PC-9 (cell line): ENCODE results near the gene S100PBP. TPM values are rescaled to one million over a fixed set of nuclear protein-coding genes. Genes with fewer than 3 reads are reported as not detected.

Experiments used
- BruUV-seq: library from RNA; stranded (reverse); fragments of 400-500 nt; replicated peaks from 2 replicates; lab custom pipeline; 2021; lab: Mats Ljungman, UMichigan
- CTCF ChIA-PET: fragments of 300-600 bp; sonication (Branson Sonifier 250); formaldehyde crosslinking; loops from one replicate; lab custom pipeline; 2022; ENCODE audit warnings: antibody characterized with exemption; lab: Charles Lee
- POLR2A ChIA-PET: fragments of 300-600 bp; sonication (Branson Sonifier 250); formaldehyde crosslinking; loops from one replicate; lab custom pipeline; 2022; ENCODE audit warnings: antibody characterized with exemption; ENCODE audit not compliant: unreplicated experiment; lab: Charles Lee
- DNase-seq, 2 experiments: peaks; one replicate each; pipeline versions ENCODE4 v3.0.0 to v3.0.0-alpha.2; 2015 to 2022; ENCODE audit warnings: mixed read lengths in 1 of 2
- H2AFZ ChIP-seq: fragments of 200-600 bp; sonication (generic); 2 replicates; pipeline ENCODE4 v1.8.1; 2017; ENCODE audit warnings: antibody characterized with exemption
- H3F3A ChIP-seq: fragments of 200-600 bp; sonication (generic); 2 replicates; pipeline ENCODE4 v1.8.1; 2017; ENCODE audit warnings: antibody characterized with exemption, mild to moderate bottlenecking, low read depth; ENCODE audit not compliant: insufficient read depth
- H3K27ac ChIP-seq: fragments of 200-600 bp; sonication (generic); 2 replicates; pipeline ENCODE4 v1.6.1; 2016; ENCODE audit warnings: mixed run types
- H3K27me3 ChIP-seq: fragments of 200-600 bp; sonication (generic); 2 replicates; pipeline ENCODE4 v1.6.1; 2016; ENCODE audit warnings: low read depth, mixed run types; ENCODE audit not compliant: insufficient read depth
- H3K36me3 ChIP-seq: fragments of 200-600 bp; sonication (generic); 2 replicates; pipeline ENCODE4 v1.6.1; 2016; ENCODE audit warnings: low read depth, mixed run types
- H3K4me1 ChIP-seq: fragments of 200-600 bp; sonication (generic); replicated peaks from 2 replicates; pipeline ENCODE4 v1.6.1; 2016; ENCODE audit warnings: mixed run types; ENCODE audit not compliant: insufficient read depth
- H3K4me2 ChIP-seq: fragments of 200-600 bp; sonication (generic); 2 replicates; pipeline ENCODE4 v1.6.1; 2017; ENCODE audit warnings: mixed run types
- H3K4me3 ChIP-seq: fragments of 200-600 bp; sonication (generic); 2 replicates; pipeline ENCODE4 v1.6.1; 2016; ENCODE audit warnings: mixed run types
- H3K79me2 ChIP-seq: fragments of 200-600 bp; sonication (generic); 2 replicates; pipeline ENCODE4 v1.6.1; 2017; ENCODE audit warnings: low read depth, mixed run types
- H3K9me2 ChIP-seq: fragments of 200-600 bp; sonication (generic); 2 replicates; pipeline ENCODE4 v1.8.1; 2017; ENCODE audit warnings: mild to moderate bottlenecking; ENCODE audit not compliant: insufficient read depth
- H3K9me3 ChIP-seq: fragments of 200-600 bp; sonication (generic); 2 replicates; pipeline ENCODE4 v1.8.1; 2016; ENCODE audit warnings: low read depth; ENCODE audit not compliant: insufficient read depth
- H4K20me1 ChIP-seq: fragments of 200-600 bp; sonication (generic); 2 replicates; pipeline ENCODE4 v1.8.1; 2017; ENCODE audit not compliant: insufficient read depth
- EZH2 ChIP-seq: fragments of 200-600 bp; sonication (generic); IDR thresholded peaks from 2 replicates; pipeline ENCODE4 v1.8.0; 2017; ENCODE audit warnings: antibody characterized with exemption, low read depth
- intact Hi-C: fragments of 100-400 bp; cut with micrococcal nuclease; formaldehyde crosslinking; loops from one replicate; pipeline ENCODE4 v1.10.0; 2022; ENCODE audit not compliant: unreplicated experiment
- total RNA-seq: library from RNA; stranded (reverse); gene quantifications from 2 replicates; pipeline ENCODE4 v1.2.3, GENCODE V29; 2021
- TF ChIP-seq, protein P1 (sequence below): fragments of 200-600 bp; sonication (generic); conservative IDR thresholded peaks from 2 replicates; pipeline ENCODE4 v1.6.1; 2017; ENCODE audit warnings: mixed run types, antibody characterized with exemption, mild to moderate bottlenecking, moderate library complexity

Gene S100PBP
- total RNA-seq, 1 experiment from 2014 or later: 42.4 TPM

DNA sequence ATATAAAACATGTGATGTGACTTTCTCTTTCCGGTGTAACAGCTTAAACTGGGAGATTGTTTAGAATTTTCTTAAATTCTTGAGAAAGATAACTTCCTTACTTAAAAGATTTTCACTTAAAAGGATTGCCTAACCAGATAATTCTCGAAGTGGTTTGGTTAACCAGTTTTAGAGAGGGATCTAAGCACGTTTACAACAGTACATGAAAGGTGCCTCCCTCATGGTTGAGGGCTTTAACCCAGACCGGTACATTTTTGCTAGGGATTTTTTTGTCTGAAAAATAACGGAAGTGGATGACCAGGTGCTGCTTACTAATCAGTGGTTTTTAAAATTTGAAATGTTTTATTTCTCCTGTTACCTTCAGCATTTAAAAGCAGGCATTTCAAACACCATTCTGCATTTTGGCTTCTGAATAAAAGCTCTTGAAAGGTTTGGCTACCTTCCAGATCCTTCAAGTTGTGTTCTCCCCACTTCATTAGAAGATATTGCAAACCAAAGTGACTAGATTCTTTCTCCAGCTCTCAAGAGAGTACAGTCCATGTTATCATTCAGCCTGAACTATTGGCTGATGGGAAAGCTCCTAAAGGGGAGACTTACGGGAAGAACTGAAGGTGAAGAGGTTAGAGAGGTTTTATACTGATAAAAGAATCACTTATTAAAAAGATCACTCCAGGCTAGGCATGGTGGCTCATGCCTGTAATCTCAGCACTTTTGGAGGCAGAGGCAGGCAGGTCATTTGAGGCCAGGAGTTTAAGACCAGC is 12.8 kb downstream of the S100PBP start:
- DNase-seq: no peak
- ChIA-PET POLR2A (no interaction called here), CTCF (no interaction called here)

DNA sequence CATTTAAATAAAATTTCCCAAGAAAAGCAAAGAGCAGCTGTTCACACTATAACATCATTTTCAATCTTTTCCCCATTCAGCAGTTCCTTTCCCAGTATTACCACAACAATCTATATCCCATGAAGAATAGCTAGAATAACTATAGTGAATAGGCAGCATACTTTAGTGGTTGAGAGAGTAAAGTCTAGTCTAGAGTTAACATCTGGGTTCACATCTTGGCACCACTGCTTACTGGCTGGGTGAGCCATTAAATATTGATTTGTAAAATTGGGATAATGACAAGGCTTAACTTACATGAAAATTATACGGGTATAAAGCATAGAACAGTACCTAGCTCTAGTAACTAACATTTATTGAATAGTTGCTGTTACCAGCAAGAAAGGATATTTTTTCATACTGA is 14.4 kb downstream of the S100PBP start:
- Histone ChIP-seq H3K9me3 (no peaks in the 10 kb centered on the region), H3K4me1 (no peaks in the 10 kb centered on the region), H3K79me2 (no peaks in the 10 kb centered on the region), H3K27me3 (no peaks in the 10 kb centered on the region), H3K36me3 (peaks cover 33% of the 10 kb centered on the region), H3K27ac (no peak overlapping the region), H3F3A (peaks cover 5% of the 10 kb centered on the region; the same call in 1 of the 2 replicates), H3K4me2 (no peak overlapping the region), H3K4me3 (no peak overlapping the region), H2AFZ (no peak overlapping the region), H4K20me1 (no peaks in the 10 kb centered on the region), H3K9me2 (no peaks in the 10 kb centered on the region)
- intact Hi-C loops: no loop called here
- no TSS peak for BruUV-seq
- CTCF ChIA-PET: no interaction called here
- TF ChIP-seq, protein P1, sequence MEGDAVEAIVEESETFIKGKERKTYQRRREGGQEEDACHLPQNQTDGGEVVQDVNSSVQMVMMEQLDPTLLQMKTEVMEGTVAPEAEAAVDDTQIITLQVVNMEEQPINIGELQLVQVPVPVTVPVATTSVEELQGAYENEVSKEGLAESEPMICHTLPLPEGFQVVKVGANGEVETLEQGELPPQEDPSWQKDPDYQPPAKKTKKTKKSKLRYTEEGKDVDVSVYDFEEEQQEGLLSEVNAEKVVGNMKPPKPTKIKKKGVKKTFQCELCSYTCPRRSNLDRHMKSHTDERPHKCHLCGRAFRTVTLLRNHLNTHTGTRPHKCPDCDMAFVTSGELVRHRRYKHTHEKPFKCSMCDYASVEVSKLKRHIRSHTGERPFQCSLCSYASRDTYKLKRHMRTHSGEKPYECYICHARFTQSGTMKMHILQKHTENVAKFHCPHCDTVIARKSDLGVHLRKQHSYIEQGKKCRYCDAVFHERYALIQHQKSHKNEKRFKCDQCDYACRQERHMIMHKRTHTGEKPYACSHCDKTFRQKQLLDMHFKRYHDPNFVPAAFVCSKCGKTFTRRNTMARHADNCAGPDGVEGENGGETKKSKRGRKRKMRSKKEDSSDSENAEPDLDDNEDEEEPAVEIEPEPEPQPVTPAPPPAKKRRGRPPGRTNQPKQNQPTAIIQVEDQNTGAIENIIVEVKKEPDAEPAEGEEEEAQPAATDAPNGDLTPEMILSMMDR: no peak
- TF ChIP-seq EZH2: no peak
- no peak for DNase-seq
- POLR2A ChIA-PET: no interaction called here

More for the DNA sequence above, 12.8 kb downstream of the S100PBP start:
- no peaks in the 10 kb centered on the region for H3K27me3 ChIP-seq
- H3K4me3 ChIP-seq: no peak overlapping the region
- H4K20me1 ChIP-seq: no peaks in the 10 kb centered on the region
- TF ChIP-seq, protein P1: no peak
- no peak for TF ChIP-seq EZH2
- no peak overlapping the region for H3K27ac ChIP-seq
- intact Hi-C loops: no loop called here
- no peaks in the 10 kb centered on the region for H3K79me2 ChIP-seq
- H3F3A ChIP-seq: peaks cover 5% of the 10 kb centered on the region; the same call in 1 of the 2 replicates
- no peak overlapping the region for H3K4me2 ChIP-seq
- no peaks in the 10 kb centered on the region for H3K9me3 ChIP-seq
- H3K4me1 ChIP-seq: no peaks in the 10 kb centered on the region
- H2AFZ ChIP-seq: no peak overlapping the region
- no TSS peak for BruUV-seq
- no peaks in the 10 kb centered on the region for H3K9me2 ChIP-seq
- H3K36me3 ChIP-seq: peaks cover 38% of the 10 kb centered on the region

DNA sequence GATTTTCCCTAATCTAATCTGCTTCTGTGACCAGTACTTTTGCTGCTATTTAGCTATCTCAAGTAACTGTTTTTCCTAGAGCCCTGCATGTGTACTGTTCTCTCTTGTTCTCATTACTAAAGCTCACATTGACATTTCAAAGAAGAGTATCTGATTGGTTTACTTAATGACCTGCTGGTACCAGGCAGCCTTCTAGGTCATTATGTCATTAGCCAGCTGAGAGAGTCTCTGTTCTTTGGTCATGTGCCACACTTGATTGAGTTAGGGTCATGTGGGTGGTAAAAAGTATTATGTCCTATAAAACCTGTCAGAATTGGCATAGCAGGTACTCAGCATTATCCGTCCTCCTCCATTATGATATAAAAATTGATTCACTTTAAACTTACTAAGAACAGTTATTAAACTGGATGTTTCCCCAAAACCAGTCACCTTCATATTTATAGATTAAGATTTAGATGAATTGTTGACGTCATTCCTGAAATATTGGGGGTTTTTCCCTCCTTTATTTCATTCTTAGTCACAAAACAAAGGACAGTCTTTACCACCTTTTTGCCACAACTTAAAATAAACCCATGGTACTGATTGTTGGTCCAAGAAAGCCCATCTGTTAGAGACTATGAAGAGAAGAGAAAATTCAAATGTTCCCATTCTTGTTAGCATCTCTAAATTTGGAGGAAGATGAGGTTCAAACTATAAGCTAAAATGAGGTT is 31.1 kb downstream of the S100PBP start:
- POLR2A ChIA-PET: no interaction called here
- CTCF ChIA-PET: no interaction called here
- no peaks in the 10 kb centered on the region for H3K9me3 ChIP-seq
- no peak overlapping the region for H3K4me2 ChIP-seq
- BruUV-seq: no TSS peak
- H4K20me1 ChIP-seq: 0 out of 2 replicates have a peak, but pooled peaks cover 6% of the 10 kb centered on the region
- TF ChIP-seq, protein P1: no peak
- TF ChIP-seq EZH2: no peak
- no peak overlapping the region for H3K27ac ChIP-seq
- no peaks in the 10 kb centered on the region for H3K9me2 ChIP-seq
- no peak for DNase-seq
- no peaks in the 10 kb centered on the region for H3K79me2 ChIP-seq
- intact Hi-C loops: no loop called here
- H3K36me3 ChIP-seq: peaks cover 22% of the 10 kb centered on the region
- no peak overlapping the region for H2AFZ ChIP-seq
- no peaks in the 10 kb centered on the region for H3K27me3 ChIP-seq
- peaks cover 6% of the 10 kb centered on the region for H3F3A ChIP-seq
- H3K4me1 ChIP-seq: no peaks in the 10 kb centered on the region
- no peak overlapping the region for H3K4me3 ChIP-seq
